Caco-2 (cell line): Measurements from ENCODE around the gene SORBS2. TPM values are rescaled to one million over a fixed set of nuclear protein-coding genes. Genes with fewer than 3 reads are reported as not detected.

Source experiments
- BruUV-seq: library from RNA; stranded (reverse); fragments of 400-500 nt; replicated peaks from 2 replicates; lab custom pipeline; 2021; lab: Mats Ljungman, UMichigan
- CTCF ChIA-PET: fragments of 300-600 bp; sonication (Branson Sonifier 250); formaldehyde crosslinking; loops from one replicate; lab custom pipeline; 2022; ENCODE audit warnings: antibody characterized with exemption; lab: Charles Lee
- POLR2A ChIA-PET: fragments of 300-600 bp; sonication (Branson Sonifier 250); formaldehyde crosslinking; loops from one replicate; lab custom pipeline; 2022; ENCODE audit warnings: antibody characterized with exemption; lab: Charles Lee
- DNase-seq, 2 experiments: peaks; one replicate each; pipeline versions ENCODE4 v3.0.0 to v3.0.0-alpha.2; 2020 to 2022
- H3K27me3 ChIP-seq: replicated peaks from 2 replicates; pipeline ENCODE4 v1.6.0; 2011; ENCODE audit warnings: low read length; ENCODE audit not compliant: control insufficient read depth, insufficient read depth
- H3K36me3 ChIP-seq: 2 replicates; pipeline ENCODE4 v1.5.1; 2011; ENCODE audit warnings: low read length; ENCODE audit not compliant: control insufficient read depth, insufficient read depth
- H3K4me1 ChIP-seq: fragments of 250-450 bp; sonication (Bioruptor Pico); 2 replicates; pipeline ENCODE4 v1.5.1; 2020; ENCODE audit warnings: mild to moderate bottlenecking
- H3K4me3 ChIP-seq: 2 replicates; pipeline ENCODE4 v1.5.1; 2011; ENCODE audit warnings: low read depth, mild to moderate bottlenecking, control low read depth, low read length
- H3K9me3 ChIP-seq: fragments of 250-450 bp; sonication (Bioruptor Pico); 2 replicates; pipeline ENCODE4 v1.5.1; 2020; ENCODE audit warnings: mild to moderate bottlenecking, moderate library complexity
- H3K27ac Mint-ChIP-seq: one replicate; pipeline ENCODE4 v1.8.0; 2022; ENCODE audit warnings: mixed read lengths; ENCODE audit not compliant: unreplicated experiment
- H3K27me3 Mint-ChIP-seq: one replicate; pipeline ENCODE4 v1.8.0; 2022; ENCODE audit warnings: mixed read lengths; ENCODE audit not compliant: insufficient read depth, unreplicated experiment
- H3K36me3 Mint-ChIP-seq: one replicate; pipeline ENCODE4 v1.8.0; 2022; ENCODE audit warnings: mild to moderate bottlenecking, mixed read lengths; ENCODE audit not compliant: insufficient read depth, unreplicated experiment
- H3K4me1 Mint-ChIP-seq: one replicate; pipeline ENCODE4 v1.8.0; 2022; ENCODE audit warnings: low read depth, mixed read lengths; ENCODE audit not compliant: unreplicated experiment
- H3K4me3 Mint-ChIP-seq: one replicate; pipeline ENCODE4 v1.8.0; 2022; ENCODE audit warnings: mild to moderate bottlenecking, moderate library complexity, mixed read lengths; ENCODE audit not compliant: unreplicated experiment
- H3K9me3 Mint-ChIP-seq: one replicate; pipeline ENCODE4 v1.8.0; 2022; ENCODE audit warnings: mixed read lengths; ENCODE audit not compliant: unreplicated experiment
- intact Hi-C: fragments of 100-400 bp; cut with micrococcal nuclease; formaldehyde crosslinking; loops from one replicate; pipeline ENCODE4 v1.10.0; 2022; ENCODE audit not compliant: unreplicated experiment
- total RNA-seq: library from RNA; stranded (reverse); gene quantifications from 2 replicates; pipeline ENCODE4 v1.2.3, GENCODE V29; 2022
- TF ChIP-seq, protein P1 (sequence below), 2 experiments: fragments of 200-600 bp in 1 of 2; IDR thresholded peaks; 1 replicate in 1 of 2; 2 replicates in 1 of 2; pipeline versions ENCODE4 v1.5.1 to v1.8.0; 2011 to 2022; ENCODE audit warnings: antibody characterized with exemption in 1 of 2, control low read depth in 1 of 2, inconsistent platforms in 1 of 2, low read depth in 1 of 2, low read length in 1 of 2, mild to moderate bottlenecking in 1 of 2, moderate library complexity in 1 of 2; ENCODE audit not compliant: insufficient read depth in 1 of 2, severe bottlenecking in 1 of 2, unreplicated experiment in 1 of 2

Gene SORBS2
- total RNA-seq, 1 experiment from 2014 or later: 47.7 TPM

DNA sequence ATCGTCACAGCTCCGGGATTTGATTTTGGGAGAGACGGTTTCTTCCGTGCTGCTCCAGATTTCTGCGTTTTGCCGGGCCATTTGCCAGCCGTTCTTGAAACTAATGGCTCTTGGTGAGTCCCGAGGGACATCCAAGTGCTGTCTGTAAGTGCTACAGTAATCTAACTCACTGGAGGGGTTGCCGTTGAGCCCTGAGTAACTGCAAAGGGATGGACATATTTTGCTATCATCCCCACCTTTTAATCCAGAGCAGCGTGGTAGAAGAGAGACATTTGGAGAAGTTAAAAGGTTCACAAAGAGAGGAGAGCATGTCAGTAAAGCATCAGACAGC, 187.8 kb downstream of the SORBS2 start:
- H3K27ac Mint-ChIP-seq: no peak overlapping the region
- H3K36me3 ChIP-seq: no peaks in the 10 kb centered on the region
- no peaks in the 10 kb centered on the region for H3K4me1 Mint-ChIP-seq
- no peaks in the 10 kb centered on the region for H3K9me3 ChIP-seq
- no peaks in the 10 kb centered on the region for H3K27me3 ChIP-seq
- intact Hi-C loops: no loop called here
- H3K4me3 Mint-ChIP-seq: no peak overlapping the region
- no TSS peak for BruUV-seq
- POLR2A ChIA-PET: no interaction called here
- CTCF ChIA-PET: no interaction called here
- no peaks in the 10 kb centered on the region for H3K9me3 Mint-ChIP-seq
- no peaks in the 10 kb centered on the region for H3K4me1 ChIP-seq
- H3K27me3 Mint-ChIP-seq: no peaks in the 10 kb centered on the region
- peaks cover 16% of the 10 kb centered on the region for H3K36me3 Mint-ChIP-seq
- DNase-seq: no peak
- TF ChIP-seq, protein P1, sequence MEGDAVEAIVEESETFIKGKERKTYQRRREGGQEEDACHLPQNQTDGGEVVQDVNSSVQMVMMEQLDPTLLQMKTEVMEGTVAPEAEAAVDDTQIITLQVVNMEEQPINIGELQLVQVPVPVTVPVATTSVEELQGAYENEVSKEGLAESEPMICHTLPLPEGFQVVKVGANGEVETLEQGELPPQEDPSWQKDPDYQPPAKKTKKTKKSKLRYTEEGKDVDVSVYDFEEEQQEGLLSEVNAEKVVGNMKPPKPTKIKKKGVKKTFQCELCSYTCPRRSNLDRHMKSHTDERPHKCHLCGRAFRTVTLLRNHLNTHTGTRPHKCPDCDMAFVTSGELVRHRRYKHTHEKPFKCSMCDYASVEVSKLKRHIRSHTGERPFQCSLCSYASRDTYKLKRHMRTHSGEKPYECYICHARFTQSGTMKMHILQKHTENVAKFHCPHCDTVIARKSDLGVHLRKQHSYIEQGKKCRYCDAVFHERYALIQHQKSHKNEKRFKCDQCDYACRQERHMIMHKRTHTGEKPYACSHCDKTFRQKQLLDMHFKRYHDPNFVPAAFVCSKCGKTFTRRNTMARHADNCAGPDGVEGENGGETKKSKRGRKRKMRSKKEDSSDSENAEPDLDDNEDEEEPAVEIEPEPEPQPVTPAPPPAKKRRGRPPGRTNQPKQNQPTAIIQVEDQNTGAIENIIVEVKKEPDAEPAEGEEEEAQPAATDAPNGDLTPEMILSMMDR (IDR thresholded peaks at IDR 0.05; ENCODE audit: insufficient read depth in 1 of 2, low read depth in 1 of 2, low read length in 1 of 2, severe bottlenecking in 1 of 2, unreplicated experiment in 1 of 2): no peak
- H3K4me3 ChIP-seq: no peak overlapping the region

DNA sequence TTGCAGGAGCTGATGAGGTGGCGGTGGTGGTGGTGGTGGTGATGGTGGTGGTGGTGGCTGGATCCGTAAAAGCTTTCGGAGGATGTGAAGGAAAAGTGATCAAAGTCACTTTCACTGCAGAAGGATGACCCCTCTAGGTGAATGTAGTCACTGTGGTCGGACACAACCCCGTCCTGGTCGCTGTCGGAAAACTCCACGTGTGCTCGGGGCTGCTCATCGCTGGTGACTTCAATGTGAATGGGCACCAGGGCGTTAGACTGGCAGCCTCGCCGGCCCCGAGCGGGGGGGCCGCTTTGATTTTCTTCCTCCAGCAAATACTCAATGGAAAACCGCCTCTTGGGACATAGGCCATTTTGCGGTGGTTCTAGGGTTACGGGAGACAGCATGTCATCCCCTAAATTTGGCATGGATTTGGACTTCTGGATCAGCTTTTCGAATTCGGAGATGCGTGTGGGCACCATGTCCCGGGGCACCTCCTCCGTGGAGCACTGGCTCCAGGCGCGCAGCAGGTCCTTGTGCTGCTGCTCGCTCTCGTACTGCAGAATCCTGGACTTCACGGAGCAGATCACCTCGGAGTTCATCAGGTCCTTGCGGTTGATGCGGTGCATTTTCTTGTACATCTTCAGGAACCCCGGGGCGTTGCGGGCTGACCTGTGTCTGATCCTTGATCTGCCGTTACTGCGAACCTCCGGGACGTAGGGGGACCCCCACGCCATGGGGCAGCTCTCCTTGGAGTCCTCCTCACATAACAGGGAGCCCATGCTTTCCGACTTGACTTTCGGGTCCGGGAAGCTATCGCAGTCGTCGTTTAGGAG, 188.3 kb downstream of the SORBS2 start:
- no peaks in the 10 kb centered on the region for H3K4me1 ChIP-seq
- ChIA-PET POLR2A (no interaction called here), CTCF (no interaction called here)
- H3K36me3 ChIP-seq: no peaks in the 10 kb centered on the region
- intact Hi-C loops: no loop called here
- TF ChIP-seq, protein P1 (IDR thresholded peaks at IDR 0.05; ENCODE audit: insufficient read depth in 1 of 2, low read depth in 1 of 2, low read length in 1 of 2, severe bottlenecking in 1 of 2, unreplicated experiment in 1 of 2): no peak
- no peaks in the 10 kb centered on the region for H3K9me3 Mint-ChIP-seq
- no TSS peak for BruUV-seq
- no peak overlapping the region for H3K4me3 ChIP-seq
- H3K4me1 Mint-ChIP-seq: no peaks in the 10 kb centered on the region
- H3K27me3 Mint-ChIP-seq: no peaks in the 10 kb centered on the region
- no peaks in the 10 kb centered on the region for H3K9me3 ChIP-seq
- H3K27ac Mint-ChIP-seq: no peak overlapping the region
- no peak overlapping the region for H3K4me3 Mint-ChIP-seq
- H3K36me3 Mint-ChIP-seq: peaks cover 19% of the 10 kb centered on the region
- no peak for DNase-seq
- H3K27me3 ChIP-seq: no peaks in the 10 kb centered on the region

DNA sequence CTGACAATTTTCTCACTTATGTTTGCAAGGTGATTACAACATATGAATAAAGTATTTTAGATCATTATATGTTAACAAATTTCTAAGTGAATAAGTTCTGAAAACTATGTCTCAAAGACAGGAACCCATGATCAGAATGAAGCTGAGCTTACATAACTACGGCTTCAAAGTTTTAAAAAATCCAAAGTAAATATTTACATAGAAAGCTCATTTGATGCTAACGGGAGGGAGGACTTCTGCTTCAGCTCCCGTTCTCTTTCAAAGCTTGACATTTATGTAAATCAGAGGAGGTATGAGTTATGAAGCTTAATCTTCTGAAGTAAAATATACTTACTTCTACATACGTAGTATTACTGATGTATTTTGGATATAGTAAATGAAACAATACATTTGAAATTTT, 203.8 kb downstream of the SORBS2 start:
- POLR2A ChIA-PET: interaction anchor here (0.5 to 0.7 kb wide), 2 partner anchors 73 to 402 kb away, joined by 3 to 5 read pairs; partner anchors contain the start of gene PDLIM3
- H3K36me3 Mint-ChIP-seq: peaks cover 12% of the 10 kb centered on the region
- no TSS peak for BruUV-seq
- H3K4me3 Mint-ChIP-seq: no peak overlapping the region
- H3K4me1 Mint-ChIP-seq: no peaks in the 10 kb centered on the region
- intact Hi-C loops: no loop called here
- DNase-seq: no peak
- TF ChIP-seq, protein P1 (IDR thresholded peaks at IDR 0.05; ENCODE audit: insufficient read depth in 1 of 2, low read depth in 1 of 2, low read length in 1 of 2, severe bottlenecking in 1 of 2, unreplicated experiment in 1 of 2): no peak
- H3K9me3 Mint-ChIP-seq: no peaks in the 10 kb centered on the region
- H3K27me3 ChIP-seq: no peaks in the 10 kb centered on the region
- H3K4me3 ChIP-seq: no peak overlapping the region
- no peaks in the 10 kb centered on the region for H3K9me3 ChIP-seq
- no peak overlapping the region for H3K27ac Mint-ChIP-seq
- CTCF ChIA-PET: interaction anchor here (1.0 kb wide), 1 partner anchor 430 kb away, joined by 3 read pairs; no protein-coding TSS in a partner anchor
- no peaks in the 10 kb centered on the region for H3K36me3 ChIP-seq
- 0 out of 2 replicates have a peak, but pooled peaks cover 4% of the 10 kb centered on the region for H3K4me1 ChIP-seq
- H3K27me3 Mint-ChIP-seq: no peaks in the 10 kb centered on the region
